GM19328 (cell line): ENCODE data around the gene PRKN.

ENCODE experiments used
- ATAC-seq: cut with Tn5 transposase; IDR thresholded peaks from one replicate; pipeline ENCODE4 v1.9.1; 2021; ENCODE audit warnings: mild to moderate bottlenecking, moderate library complexity; ENCODE audit not compliant: unreplicated experiment

Gene PRKN

GRCh38 chr6:161486361-161487216 is 1241.0 kb downstream of the PRKN start:
- ATAC-seq = no peak

GRCh38 chr6:161482517-161482858 is 1245.1 kb downstream of the PRKN start:
- no peak for ATAC-seq

- ATAC-seq = no peak
Measured at GRCh38 chr6:161481786-161482516, 1245.6 kb downstream of the PRKN start.

GRCh38 chr6:161480421-161481155 is 1247.0 kb downstream of the PRKN start:
- ATAC-seq = no peak

- no peak for ATAC-seq
Measured at GRCh38 chr6:161479376-161479775, 1248.2 kb downstream of the PRKN start.

- no peak for ATAC-seq
Measured at GRCh38 chr6:161477876-161478425, 1249.6 kb downstream of the PRKN start.

GRCh38 chr6:161476711-161477110 is 1250.9 kb downstream of the PRKN start:
- no peak for ATAC-seq

- ATAC-seq = no peak
Measured at GRCh38 chr6:161465403-161465802, 1262.2 kb downstream of the PRKN start.

- no peak for ATAC-seq
Measured at GRCh38 chr6:161463071-161463470, 1264.5 kb downstream of the PRKN start.

- ATAC-seq = no peak
Measured at GRCh38 chr6:161462148-161462547, 1265.4 kb downstream of the PRKN start.

- ATAC-seq = no peak
Measured at GRCh38 chr6:161459008-161459615, 1268.5 kb downstream of the PRKN start.

- no peak for ATAC-seq
Measured at GRCh38 chr6:161458201-161458951, 1269.2 kb downstream of the PRKN start.

- no peak for ATAC-seq
Measured at GRCh38 chr6:161455848-161456247, 1271.7 kb downstream of the PRKN start.

- ATAC-seq = no peak
Measured at GRCh38 chr6:161453558-161453957, 1274.0 kb downstream of the PRKN start.

- no peak for ATAC-seq
Measured at GRCh38 chr6:161452241-161452640, 1275.3 kb downstream of the PRKN start.

- no peak for ATAC-seq
Measured at GRCh38 chr6:161449521-161449920, 1278.0 kb downstream of the PRKN start.

GRCh38 chr6:161446949-161447348 is 1280.6 kb downstream of the PRKN start:
- ATAC-seq = no peak

GRCh38 chr6:161446296-161446925 is 1281.2 kb downstream of the PRKN start:
- no peak for ATAC-seq

GRCh38 chr6:161445021-161445799 is 1282.4 kb downstream of the PRKN start:
- ATAC-seq = no peak
